HG03135 (cell line): ENCODE data around the gene CYP3A4.
"Not testable (repeated sequence)": the region's sequence is repeated elsewhere in the genome, so short reads cannot be mapped to it uniquely, and the experiment has no call there.

Source experiments
- ATAC-seq: cut with Tn5 transposase; IDR thresholded peaks from one replicate; pipeline ENCODE4 v1.9.1; 2021; ENCODE audit warnings: mild to moderate bottlenecking, moderate library complexity; ENCODE audit not compliant: unreplicated experiment

CYP3A4 gene

DNA sequence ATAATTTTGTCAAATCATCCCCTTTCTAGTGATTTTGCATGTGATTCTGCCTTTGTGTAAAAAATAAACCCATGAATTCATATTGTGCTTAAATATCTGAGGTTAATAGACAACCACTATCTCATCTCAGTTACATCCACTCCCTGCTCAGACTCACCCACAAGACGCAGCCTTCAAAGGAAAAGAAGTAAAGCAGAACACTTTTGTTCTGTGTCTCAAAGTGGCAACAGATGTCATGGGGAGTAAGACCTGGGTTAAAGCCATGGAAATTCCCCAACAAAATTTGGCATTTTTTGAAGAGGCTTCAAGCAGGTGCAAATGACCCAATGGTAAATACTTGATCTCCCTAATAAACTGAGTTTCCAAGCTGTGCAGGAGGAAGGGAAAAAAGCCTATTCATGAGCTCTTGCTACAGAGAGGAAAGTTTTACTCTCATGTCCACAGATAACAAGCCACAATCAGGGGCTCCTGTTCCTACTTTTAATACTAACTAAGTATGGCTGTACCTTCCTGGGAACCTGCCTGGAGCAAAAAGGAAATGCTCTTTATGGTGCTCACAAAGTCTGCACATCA is 53.7 kb downstream of the CYP3A4 start:
- ATAC-seq, result no peak

GRCh38 chr7:99729486-99730237 is 54.3 kb downstream of the CYP3A4 start:
- no peak for ATAC-seq

DNA sequence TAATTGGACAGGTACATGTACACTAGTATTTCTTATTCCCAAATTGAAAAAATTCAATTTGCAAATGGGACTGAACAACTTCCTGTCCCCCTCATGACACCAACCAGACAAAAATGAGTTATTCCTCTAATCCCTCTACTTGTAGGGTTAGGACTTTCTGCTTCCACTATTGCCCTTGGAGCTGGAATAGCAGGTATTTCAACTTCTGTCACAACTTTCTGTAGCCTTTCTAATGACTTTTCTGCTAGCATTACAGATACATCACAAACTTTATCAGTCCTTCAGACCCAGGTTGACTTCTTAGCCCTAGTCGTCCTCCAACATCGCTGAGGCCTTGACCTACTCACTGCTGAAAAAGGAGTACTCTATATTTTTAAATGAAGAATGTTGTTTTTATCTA is 55.4 kb downstream of the CYP3A4 start:
- no peak for ATAC-seq

DNA sequence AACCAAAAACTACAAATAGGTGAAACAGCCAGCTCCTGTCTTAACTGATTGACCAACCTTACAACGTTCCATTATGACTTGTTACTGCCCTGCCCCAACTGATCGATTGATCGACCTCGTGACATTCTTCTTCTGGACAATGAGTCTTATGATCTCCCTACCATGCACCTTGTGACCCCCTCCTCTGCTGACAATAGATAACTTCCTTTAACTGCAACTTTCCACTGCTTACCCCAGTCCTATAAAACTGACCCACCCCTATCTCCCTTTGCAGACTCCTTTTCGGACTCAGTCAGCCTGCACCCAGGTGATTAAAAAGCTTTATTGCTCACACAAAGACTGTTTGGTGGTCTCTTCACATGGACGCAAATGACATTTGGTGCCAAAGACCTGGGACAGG is 60.8 kb downstream of the CYP3A4 start:
- ATAC-seq, result not testable (repeated sequence)

- ATAC-seq, result no peak
Observed at GRCh38 chr7:99720800-99721595, 63.0 kb downstream of the CYP3A4 start.

- no peak for ATAC-seq
Observed at GRCh38 chr7:99719996-99720769, 63.8 kb downstream of the CYP3A4 start.

- ATAC-seq, result no peak
Observed at GRCh38 chr7:99713995-99714570, 69.9 kb downstream of the CYP3A4 start.

DNA sequence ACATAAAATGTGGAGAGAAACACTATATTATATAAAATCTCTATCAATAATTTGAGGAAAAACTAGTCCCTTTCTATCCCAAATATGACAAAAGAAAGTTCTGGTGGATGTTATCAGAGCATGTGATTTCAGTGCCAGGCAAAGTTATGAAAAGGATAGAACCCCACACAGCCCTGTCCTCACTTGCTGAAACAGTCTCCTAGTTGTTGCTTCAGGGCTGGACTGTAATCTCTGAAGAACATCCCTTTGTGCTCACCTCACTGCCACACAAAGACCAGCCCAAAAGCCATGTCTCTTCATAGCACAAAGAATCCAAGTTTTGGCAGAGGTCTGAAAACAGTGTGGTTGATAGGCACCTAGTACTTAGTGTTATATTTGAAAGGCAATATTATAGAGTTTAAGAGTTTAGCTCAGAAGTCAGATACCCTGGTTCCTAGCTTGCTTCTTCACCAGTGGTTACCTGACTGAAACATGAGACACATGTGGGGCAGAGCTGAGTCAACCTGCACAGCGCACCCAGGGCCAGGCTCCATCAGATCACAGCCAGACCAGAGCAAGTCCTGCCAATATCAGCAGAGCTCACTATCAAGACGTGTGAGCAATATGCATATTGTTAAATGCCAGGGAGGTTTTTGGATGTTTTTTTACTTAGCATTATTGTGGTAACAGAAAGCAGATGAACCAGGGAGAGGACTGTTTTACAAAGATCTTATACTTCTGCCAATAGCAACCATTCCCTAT is 74.0 kb downstream of the CYP3A4 start:
- ATAC-seq, result no peak

- no peak for ATAC-seq
Observed at GRCh38 chr7:99709260-99709659, 74.7 kb downstream of the CYP3A4 start.

GRCh38 chr7:99707096-99707495 is 76.9 kb downstream of the CYP3A4 start:
- ATAC-seq, result no peak
